Measurements from ENCODE around the gene BEAN1.

Gene BEAN1, protein sequence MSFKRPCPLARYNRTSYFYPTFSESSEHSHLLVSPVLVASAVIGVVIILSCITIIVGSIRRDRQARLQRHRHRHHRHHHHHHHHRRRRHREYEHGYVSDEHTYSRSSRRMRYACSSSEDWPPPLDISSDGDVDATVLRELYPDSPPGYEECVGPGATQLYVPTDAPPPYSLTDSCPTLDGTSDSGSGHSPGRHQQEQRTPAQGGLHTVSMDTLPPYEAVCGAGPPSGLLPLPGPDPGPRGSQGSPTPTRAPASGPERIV

DNA sequence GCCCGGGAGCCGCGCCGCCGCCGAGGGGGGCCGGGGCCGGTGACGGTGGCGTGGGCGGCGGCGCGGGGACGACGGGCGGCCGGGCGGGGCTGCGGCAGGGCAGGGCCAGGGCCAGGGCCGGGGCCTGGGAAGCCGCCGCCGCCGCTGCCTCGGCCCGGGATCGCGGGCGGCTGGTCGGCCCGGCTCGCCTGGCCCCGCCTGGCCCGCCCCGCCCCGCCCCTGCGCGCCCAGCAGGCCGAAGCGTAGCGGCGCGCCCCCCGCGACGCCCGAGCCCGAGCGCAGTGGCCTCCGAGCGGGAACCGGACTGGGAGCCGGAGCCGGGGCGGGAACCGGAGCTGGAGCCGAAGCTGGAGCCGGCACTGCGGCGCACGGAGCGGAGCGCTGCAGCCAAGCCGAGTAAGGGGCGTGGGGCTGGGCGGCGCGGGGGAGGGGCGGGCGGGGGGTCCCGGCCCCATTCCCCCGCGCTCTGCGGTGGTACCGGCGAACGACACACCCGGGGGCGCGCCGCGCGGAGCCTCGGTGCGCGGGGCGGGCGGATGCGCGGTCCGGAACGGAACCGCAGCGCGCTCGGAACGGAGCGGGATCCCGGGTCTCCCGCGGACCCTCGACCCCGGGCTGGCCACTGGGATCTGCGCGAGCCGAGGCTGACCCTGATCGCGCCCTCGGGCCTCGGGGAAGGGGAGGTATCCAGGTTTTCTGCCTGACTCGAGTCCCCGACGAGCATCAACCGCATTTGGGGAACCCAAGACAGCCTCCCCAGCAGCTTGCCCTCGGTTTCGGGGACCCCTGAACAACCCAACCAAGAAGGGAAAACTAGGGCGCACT is at the start of gene BEAN1:
Gene BEAN1 (plus strand): TSS at position 260 of the 825 bp plus-strand sequence. CDS start 10,382 bp downstream, outside the sequence.
- no peak for DNase-seq

- no peak for DNase-seq
Measured at GRCh38 chr16:66377324-66377723, 49.8 kb upstream of the BEAN1 start.

- no peak for DNase-seq
Measured at GRCh38 chr16:66378741-66379570, 48.1 kb upstream of the BEAN1 start.

DNA sequence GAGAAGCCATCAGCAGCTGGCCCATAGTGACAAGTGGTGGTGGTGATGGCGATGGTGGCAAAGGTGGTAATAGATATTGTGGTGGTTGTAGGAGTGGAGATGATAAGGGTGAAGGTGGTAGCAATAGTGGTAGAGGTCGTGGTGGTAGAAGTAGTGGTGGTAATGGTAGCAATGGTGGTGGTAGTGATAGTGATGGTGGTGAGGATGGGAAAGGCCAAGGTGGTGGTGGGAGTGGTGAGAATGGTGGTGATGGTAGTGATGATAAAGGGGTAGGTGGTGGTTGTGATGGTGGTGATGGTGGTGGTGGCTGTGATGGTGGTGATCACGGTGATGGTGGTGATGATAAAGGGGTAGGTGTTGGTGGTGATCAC is 47.5 kb upstream of the BEAN1 start:
- no peak for DNase-seq

DNA sequence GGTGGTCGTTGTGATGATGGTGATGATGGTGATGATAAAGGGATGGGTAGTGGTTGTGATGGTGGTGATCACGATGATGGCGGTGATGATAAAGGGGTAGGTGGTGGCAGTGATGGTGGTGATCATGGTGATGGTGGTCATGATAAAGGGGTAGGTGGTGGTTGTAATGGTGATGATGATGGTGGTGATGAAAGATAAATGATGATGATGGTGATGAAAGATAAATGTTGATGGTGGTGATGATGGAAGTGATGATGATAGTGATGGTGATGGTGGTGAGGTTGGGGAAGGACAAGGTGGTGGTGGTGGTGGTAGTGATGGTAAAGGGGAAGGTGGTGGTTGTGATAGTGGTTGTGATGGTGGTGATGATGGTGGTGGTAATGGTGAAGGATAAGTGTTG is 46.7 kb upstream of the BEAN1 start:
- DNase-seq = no peak

DNA sequence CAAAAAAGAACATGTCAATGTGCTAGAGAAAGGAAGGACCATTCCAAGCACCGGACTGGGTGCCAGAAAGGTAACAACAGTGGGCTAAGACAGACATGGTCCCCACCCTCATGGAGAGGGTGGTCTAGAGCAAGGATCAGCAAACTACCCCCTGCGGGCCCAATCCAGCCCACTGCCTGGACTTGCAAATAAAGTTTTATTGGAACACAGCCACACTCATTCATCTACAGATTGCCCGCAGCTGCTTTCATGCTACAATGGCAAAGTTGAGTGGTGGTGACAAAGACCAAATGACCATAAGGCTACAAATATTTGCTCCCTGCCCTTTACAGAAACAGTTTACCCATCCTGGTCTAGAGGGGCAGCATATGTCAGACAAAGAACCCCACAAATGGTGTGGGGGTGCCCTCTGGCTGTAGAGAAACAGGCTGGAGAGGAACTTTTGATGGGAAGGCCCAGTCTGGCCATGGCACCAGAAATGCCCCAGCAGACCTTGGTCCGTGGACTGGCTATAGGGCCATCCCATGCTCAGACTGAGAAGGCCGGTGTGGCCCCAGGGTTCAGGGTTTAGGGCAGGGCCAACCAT is 45.4 kb upstream of the BEAN1 start:
- DNase-seq = no peak

DNA sequence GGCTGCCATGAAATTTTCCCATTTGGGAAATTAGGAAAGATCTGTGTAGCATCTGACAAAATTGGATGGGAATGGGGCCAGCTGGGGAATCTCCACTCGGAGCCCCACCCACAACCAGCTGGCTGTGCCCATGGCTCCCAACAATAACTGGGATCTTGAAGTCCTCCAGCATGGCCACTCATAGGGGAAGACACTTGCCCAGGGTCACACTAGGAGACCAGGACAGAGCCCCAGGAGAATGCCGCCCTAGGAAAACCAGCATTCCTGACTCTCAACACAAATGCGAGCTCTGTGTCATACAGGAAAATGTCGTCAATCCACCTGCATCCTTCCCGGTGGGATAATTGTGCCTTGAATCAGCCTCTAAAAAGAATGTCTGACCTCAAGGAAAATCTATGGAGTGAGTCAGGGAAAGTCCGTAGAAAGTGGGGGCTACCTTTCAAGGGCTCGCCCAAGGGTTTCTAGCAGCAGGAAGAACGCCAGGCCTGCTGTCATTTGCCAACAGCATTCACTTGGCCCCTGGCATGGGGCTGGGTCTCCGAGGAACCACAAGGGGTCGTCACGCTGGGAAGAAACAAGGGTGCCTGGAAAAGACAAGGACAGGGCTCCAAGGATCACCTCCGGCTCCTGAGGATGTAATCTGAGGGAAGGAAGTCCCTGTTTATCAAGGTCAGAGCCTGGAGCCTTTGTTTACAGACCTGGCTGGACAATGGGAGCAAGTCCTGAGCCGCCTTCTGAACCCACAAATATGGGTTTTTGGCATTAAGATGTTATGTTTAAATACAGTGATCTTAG is 44.7 kb upstream of the BEAN1 start:
- no peak for DNase-seq

- no peak for DNase-seq
Measured at GRCh38 chr16:66382966-66383299, 44.2 kb upstream of the BEAN1 start.

- DNase-seq = no peak
Measured at GRCh38 chr16:66383551-66383950, 43.5 kb upstream of the BEAN1 start.

GRCh38 chr16:66385415-66385814 is 41.7 kb upstream of the BEAN1 start:
- DNase-seq = no peak

DNA sequence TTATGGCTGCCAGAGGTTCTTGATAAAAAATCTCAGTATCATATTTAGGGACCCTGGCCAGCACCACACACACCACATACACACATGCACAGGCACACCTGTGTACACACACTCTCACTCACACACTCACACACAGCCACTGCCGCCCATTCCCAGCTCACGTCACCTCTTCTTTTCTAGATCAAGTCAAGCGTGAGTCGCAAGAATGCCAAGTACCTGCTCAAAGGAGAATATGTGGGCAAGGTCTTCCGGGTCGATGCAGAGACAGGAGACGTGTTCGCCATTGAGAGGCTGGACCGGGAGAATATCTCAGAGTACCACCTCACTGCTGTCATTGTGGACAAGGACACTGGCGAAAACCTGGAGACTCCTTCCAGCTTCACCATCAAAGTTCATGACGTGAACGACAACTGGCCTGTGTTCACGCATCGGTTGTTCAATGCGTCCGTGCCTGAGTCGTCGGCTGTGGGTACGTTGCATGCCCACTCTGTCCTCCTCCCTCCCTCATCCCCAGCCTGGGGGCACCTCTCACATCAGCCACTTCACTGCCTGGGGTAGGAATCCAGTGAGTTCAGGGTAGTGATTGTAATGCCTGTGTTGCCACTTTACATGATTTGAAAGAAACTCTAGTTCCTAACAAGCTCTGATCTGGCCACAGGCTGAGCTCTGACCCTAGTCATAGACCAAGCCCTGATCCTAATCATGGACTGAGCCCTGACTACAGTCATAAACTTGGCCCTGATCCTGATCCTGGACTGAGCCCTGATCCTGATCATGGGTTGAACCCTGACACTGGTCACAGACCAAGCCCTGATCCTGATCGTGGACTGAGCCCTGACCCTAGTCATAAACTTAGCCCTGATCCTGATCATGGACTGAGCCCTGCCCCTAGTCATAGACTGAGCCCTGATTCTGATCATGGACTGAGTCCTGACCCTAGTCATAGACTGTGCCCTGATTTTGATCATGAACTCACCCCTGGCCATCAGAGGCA is 40.2 kb upstream of the BEAN1 start:
- DNase-seq = no peak

DNA sequence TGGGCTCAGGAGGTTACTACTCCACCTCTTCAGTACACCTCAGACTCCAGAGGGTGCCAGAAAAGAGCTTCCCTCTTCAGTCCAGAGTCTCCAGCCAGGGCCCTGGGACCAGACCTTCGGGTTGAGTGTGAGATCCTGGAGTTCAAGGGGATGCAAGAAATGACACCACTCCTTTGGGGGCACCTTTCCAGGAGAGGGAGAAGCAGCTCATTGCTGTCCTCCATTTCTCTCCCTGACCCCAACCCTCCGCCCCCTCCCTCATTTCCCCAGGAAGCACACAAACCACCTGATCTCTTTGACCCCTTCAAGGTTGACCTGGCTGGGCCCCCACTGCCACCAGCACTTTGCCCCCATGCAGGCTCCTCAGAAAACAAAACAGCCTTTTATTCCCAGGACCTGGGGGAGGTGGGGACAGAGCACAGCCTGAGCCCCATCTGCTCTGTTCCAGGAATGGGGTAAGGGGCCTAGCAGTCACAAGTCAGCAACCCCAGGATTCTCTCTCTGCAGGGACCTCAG is 39.2 kb upstream of the BEAN1 start:
- no peak for DNase-seq

DNA sequence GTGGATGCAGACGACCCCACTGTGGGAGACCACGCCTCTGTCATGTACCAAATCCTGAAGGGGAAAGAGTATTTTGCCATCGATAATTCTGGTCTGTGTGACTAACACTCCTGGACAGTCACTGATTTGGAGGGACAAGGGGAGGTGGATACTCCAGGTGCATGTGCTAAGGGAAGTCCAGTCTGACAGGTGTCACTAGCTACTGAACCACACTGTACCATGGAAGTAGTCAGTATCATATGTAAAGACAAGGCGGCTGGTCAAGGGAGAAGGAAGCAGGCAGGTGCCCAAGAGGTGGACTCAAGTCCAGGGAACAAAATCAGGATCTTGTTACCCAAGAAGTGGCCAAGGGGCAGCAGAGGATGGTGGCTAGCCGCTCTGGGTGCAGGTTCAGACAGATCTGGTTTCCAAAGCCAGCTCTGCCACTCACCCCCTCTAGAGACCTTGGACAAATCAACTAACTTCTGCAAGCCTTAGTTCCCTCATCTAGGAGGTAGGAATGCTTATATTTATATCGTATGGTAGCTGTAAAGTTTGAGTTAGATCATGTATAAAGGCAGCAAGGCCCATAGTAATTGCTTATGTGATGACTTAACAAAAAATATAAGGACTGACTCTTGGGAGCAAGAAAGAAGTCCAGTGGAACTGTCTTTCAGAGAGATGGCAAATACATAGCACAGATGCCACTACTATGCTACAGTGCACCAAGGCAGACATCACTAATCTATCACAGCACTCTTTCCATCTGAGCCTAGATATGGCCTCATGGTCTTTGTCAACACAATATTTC is 38.5 kb upstream of the BEAN1 start:
- no peak for DNase-seq

- no peak for DNase-seq
Measured at GRCh38 chr16:66389256-66390176, 37.6 kb upstream of the BEAN1 start.

DNA sequence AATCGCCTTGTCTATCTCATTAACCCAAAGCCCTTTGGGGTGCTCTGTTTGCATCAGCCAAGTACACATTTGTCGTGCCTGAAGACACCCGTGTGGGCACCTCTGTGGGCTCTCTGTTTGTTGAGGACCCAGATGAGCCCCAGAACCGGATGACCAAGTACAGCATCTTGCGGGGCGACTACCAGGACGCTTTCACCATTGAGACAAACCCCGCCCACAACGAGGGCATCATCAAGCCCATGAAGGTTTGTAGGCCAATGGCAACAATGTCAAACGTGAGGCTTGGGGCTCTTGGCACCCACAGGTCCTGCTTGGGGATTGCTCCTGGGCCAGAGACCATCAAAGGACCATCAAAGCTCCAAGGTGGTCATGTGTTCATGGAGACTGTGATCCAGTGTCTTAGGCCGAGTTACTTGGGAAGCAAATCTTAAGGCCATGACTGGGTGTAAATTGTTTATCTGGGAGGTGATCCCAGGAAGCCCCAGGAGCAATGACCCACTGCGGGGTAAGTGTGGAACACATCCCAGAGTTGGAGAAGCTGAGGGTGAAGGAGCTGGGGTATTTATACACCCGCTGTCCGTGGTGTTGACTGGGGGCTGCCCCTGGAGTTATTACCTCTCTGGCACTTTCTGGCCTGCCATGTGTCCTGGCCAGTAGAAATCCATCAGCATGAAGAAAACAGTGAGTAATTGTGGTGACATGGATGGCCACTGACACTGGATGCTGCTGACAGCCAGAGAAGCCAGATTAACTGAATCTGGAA is 36.6 kb upstream of the BEAN1 start:
- DNase-seq = no peak

DNA sequence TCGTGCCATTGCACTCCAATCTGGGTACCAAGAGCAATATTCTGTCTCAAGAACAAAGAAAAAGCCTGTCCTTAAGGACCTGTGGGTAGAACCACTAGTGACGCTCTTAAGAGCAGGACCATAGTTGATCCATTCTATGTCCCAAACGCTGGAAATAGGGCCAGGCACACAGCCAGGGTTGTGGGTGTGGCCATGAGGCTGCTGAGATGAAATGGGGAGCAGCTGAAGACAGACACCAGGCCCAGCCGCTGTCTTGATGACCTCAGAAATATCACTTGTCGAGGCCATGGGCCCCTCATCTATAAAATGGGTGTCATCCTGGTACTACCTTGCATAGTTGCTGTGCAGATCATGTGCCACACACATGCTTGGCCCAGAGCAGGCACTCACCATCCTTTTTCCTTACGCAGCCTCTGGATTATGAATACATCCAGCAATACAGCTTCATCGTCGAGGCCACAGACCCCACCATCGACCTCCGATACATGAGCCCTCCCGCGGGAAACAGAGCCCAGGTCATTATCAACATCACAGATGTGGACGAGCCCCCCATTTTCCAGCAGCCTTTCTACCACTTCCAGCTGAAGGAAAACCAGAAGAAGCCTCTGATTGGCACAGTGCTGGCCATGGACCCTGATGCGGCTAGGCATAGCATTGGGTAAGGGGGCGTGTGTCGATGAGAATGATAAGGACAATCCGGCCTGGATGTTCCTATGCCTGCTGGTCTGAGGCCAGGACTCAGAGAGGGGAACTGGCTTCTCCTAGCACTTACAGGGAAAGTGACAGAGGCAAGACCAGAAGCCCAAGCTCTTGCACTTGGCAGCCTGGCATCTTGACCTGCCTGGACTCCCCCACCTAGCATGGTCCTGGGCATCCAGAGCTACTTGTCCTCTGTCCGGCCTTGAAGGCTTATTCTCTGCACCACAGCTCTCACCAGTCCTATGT is 35.1 kb upstream of the BEAN1 start:
- no peak for DNase-seq

Measured in activated CD4-positive, alpha-beta T cell treated with anti-CD3 and anti-CD28 coated beads, Interleukin-2, amount 50 U/mL, for 48 hours (primary cell).